ENCODE results near the gene ZSCAN12. TPM values are rescaled to one million over a fixed set of nuclear protein-coding genes. Genes with fewer than 3 reads are reported as not detected.
A peak's percentile ranks its signal among the peaks of the same experiment; 100 is the strongest.

ZSCAN12 gene
- polyA plus RNA-seq, 2 donors = 0.79 to 0.99 TPM

DNA sequence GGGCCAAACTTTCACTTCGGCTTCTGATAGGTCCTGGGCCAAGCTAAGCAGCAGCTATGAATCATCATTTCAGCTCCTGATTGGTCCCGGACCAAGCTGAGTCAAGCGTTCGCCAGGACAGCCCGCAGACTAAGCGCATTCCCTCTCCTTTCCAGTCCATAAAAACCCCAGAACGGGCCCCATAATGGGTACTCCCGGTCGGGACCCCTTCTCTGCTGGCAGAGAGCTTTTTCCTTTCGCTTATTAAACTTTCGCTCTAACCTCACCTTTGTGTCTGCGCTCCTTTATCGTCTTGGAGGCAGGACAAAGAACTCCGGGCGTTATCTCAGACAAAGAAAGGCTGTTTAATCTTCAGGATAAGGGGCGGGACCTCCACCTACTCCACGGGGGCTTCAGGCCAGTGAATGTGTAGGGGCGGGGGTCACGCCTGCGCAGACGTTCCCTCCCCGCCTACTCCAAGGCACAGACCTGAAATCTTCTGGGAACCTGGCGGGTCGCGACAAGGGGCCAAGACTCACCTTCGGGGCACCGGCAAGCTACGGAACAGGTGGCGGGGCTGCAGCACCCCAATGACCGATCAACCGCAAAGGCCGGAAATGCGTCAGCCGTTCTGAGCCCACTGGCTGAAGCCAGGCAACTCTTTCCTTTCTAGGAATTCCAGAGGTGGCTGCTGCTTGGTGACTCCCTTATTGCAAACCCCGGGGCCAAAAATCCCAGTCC is 63.8 kb downstream of the ZSCAN12 start, which contains the start of gene ZSCAN31:
Gene ZSCAN31, minus strand, starts transcription at position 585 of the 720 bp plus-strand sequence. CDS start 6,465 bp downstream, outside the sequence.
- no peaks in the 10 kb centered on the region for H3K27me3 ChIP-seq (ENCODE audit: control insufficient read depth in 1 of 2, insufficient read depth in 2 of 2, low read length in 2 of 2)
- WGBS, 2 donors = 0 to 1% methylated on average over 35 of the region's 35 CpGs
- no peaks in the 10 kb centered on the region for H3K36me3 ChIP-seq (ENCODE audit: control insufficient read depth in 2 of 2, insufficient read depth in 2 of 2, low read length in 1 of 2)
- peak within 1 kb of the TSS; percentile 98 to 99 for H3K27ac ChIP-seq (ENCODE audit: low read depth in 2 of 2, low read length in 1 of 2)
- no peaks in the 10 kb centered on the region for H3K9me3 ChIP-seq (ENCODE audit: control insufficient read depth in 2 of 2, insufficient read depth in 1 of 2, low read depth in 1 of 2, low read length in 1 of 2)
- peak within 1 kb of the TSS; percentile 76 for H3K4me3 ChIP-seq (ENCODE audit: low read depth in 1 of 2, low read length in 2 of 2)
- H3K4me1 ChIP-seq (ENCODE audit: control insufficient read depth in 2 of 2, insufficient read depth in 2 of 2, low read length in 1 of 2) = no peaks in the 10 kb centered on the region

DNA sequence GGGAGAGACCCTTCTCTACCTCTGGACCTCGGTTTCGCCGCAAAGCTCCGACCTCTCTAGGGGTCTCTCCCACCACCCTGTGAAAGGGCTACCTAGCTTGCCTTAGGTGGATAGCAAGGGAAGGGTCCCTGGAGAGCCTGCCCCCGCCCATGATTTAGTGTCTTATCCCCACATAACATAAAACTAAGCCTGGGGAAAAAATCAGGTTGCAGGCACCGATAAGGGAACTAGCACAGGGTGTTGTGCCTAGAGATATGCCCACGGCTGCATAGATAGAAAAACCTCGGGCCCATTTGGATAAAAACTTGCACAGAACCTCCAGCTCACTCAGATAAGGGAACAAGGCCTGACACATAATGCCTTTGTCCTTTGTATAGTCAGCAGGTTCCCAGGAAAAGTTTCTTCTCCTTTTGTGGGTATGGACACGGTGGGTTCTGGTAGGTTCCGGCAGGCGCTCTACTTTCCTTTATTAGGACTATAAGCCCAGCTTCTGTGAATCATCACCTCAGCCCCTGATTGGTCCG is 64.4 kb downstream of the ZSCAN12 start:
- Histone ChIP-seq H3K27ac (ENCODE audit: low read depth in 2 of 2, low read length in 1 of 2) (peak overlapping the region; percentile 98 to 99), H3K4me3 (ENCODE audit: low read depth in 1 of 2, low read length in 2 of 2) (peak overlapping the region; percentile 76), H3K36me3 (ENCODE audit: control insufficient read depth in 2 of 2, insufficient read depth in 2 of 2, low read length in 1 of 2) (no peaks in the 10 kb centered on the region), H3K9me3 (ENCODE audit: control insufficient read depth in 2 of 2, insufficient read depth in 1 of 2, low read depth in 1 of 2, low read length in 1 of 2) (no peaks in the 10 kb centered on the region), H3K27me3 (ENCODE audit: control insufficient read depth in 1 of 2, insufficient read depth in 2 of 2, low read length in 2 of 2) (no peaks in the 10 kb centered on the region), H3K4me1 (ENCODE audit: control insufficient read depth in 2 of 2, insufficient read depth in 2 of 2, low read length in 1 of 2) (no peaks in the 10 kb centered on the region)
- 32 to 33% methylated on average over 12 of the region's 12 CpGs for WGBS, 2 donors

DNA sequence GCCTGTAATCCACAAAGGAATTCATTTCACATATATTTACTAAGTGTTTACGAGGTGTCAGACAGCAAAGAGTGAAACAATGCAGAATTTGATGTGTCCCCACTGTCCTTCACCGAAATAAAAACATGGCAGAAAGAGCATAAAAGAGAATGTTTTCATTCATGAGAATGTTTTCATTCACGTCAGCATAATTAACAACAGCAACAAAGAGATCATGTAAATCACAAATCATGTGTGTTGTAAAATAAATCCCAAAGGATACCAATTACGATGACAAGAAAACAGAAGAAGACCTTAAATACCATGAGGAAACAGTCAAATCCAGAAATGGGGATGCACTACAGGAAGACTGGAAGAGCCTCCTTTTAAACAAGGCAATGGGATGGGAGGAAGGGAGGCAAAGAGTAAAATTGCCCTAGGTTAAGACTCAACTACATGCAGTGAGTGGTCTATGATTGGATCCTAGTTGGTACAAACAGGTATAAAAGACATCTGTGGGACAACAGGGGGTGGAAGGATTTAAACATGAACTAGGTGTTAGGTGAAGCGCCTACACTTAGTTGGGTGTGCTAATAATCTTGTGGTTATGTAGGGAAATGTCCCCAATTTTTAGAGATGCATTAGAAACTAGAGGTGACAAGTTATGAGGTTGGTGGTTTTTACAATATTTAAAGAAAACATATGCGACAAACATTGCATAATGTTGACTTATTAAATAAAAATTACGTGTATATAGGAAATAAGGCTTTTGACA is 65.1 kb downstream of the ZSCAN12 start:
- WGBS, 2 donors = 83 to 92% methylated on average over 7 of the region's 7 CpGs
- H3K4me1 ChIP-seq (ENCODE audit: control insufficient read depth in 2 of 2, insufficient read depth in 2 of 2, low read length in 1 of 2) = no peaks in the 10 kb centered on the region
- H3K9me3 ChIP-seq (ENCODE audit: control insufficient read depth in 2 of 2, insufficient read depth in 1 of 2, low read depth in 1 of 2, low read length in 1 of 2) = no peaks in the 10 kb centered on the region
- no peaks in the 10 kb centered on the region for H3K36me3 ChIP-seq (ENCODE audit: control insufficient read depth in 2 of 2, insufficient read depth in 2 of 2, low read length in 1 of 2)
- peak overlapping the region; percentile 98 to 99 for H3K27ac ChIP-seq (ENCODE audit: low read depth in 2 of 2, low read length in 1 of 2)
- no peaks in the 10 kb centered on the region for H3K27me3 ChIP-seq (ENCODE audit: control insufficient read depth in 1 of 2, insufficient read depth in 2 of 2, low read length in 2 of 2)
- no peak overlapping the region for H3K4me3 ChIP-seq (ENCODE audit: low read depth in 1 of 2, low read length in 2 of 2)

DNA sequence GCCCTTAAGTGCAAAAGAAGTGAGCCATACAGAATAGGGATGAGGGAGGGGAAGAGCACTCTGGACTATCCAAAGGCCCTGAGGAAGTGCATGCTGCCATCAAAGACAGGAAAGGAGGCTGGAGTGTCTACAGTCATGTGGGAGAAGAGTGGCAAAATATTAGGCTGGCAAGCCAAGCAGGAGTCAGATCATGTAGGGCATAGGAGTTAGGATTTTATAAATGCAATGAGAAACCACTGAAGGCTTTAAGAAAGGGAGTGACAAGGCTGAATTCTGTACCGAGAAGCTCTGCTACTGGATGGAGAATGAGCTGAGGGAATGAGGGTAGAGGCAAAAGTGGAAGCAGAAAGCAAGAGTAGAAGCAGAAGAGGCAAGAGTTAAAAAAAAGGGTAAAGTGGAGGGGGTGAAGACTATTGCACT is 65.9 kb downstream of the ZSCAN12 start:
- 88 to 100% methylated on average over 1 of the region's 1 CpG for WGBS, 2 donors
- Histone ChIP-seq H3K27me3 (ENCODE audit: control insufficient read depth in 1 of 2, insufficient read depth in 2 of 2, low read length in 2 of 2) (no peaks in the 10 kb centered on the region), H3K27ac (ENCODE audit: low read depth in 2 of 2, low read length in 1 of 2) (no peak overlapping the region), H3K9me3 (ENCODE audit: control insufficient read depth in 2 of 2, insufficient read depth in 1 of 2, low read depth in 1 of 2, low read length in 1 of 2) (peaks cover 0 to 3% of the 10 kb centered on the region in 2 donors), H3K36me3 (ENCODE audit: control insufficient read depth in 2 of 2, insufficient read depth in 2 of 2, low read length in 1 of 2) (no peaks in the 10 kb centered on the region), H3K4me1 (ENCODE audit: control insufficient read depth in 2 of 2, insufficient read depth in 2 of 2, low read length in 1 of 2) (no peaks in the 10 kb centered on the region), H3K4me3 (ENCODE audit: low read depth in 1 of 2, low read length in 2 of 2) (no peak overlapping the region)

DNA sequence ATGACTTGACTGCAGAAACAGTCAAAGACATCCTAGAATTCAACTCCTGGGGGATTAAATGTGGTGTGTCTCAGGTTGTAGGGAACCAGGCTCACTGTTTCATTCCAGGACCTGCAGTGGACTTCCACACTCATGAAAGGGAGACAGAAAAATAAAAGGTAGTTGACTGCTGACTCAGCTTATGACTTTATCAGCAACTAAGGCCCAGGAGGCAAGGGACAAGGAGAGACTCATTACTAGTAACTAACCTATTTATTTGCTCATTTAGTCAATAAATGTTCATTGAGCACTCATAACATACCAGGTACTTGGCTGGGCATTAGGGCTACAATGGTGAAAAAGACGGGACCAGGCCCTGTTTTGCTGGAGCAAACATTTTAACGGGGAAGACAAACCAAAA is 66.5 kb downstream of the ZSCAN12 start:
- Histone ChIP-seq H3K4me3 (ENCODE audit: low read depth in 1 of 2, low read length in 2 of 2) (no peak overlapping the region), H3K27me3 (ENCODE audit: control insufficient read depth in 1 of 2, insufficient read depth in 2 of 2, low read length in 2 of 2) (no peaks in the 10 kb centered on the region), H3K27ac (ENCODE audit: low read depth in 2 of 2, low read length in 1 of 2) (no peak overlapping the region), H3K9me3 (ENCODE audit: control insufficient read depth in 2 of 2, insufficient read depth in 1 of 2, low read depth in 1 of 2, low read length in 1 of 2) (peaks cover 0 to 3% of the 10 kb centered on the region in 2 donors), H3K36me3 (ENCODE audit: control insufficient read depth in 2 of 2, insufficient read depth in 2 of 2, low read length in 1 of 2) (no peaks in the 10 kb centered on the region), H3K4me1 (ENCODE audit: control insufficient read depth in 2 of 2, insufficient read depth in 2 of 2, low read length in 1 of 2) (no peaks in the 10 kb centered on the region)
- WGBS, 2 donors = 95 to 97% methylated on average over 2 of the region's 2 CpGs

DNA sequence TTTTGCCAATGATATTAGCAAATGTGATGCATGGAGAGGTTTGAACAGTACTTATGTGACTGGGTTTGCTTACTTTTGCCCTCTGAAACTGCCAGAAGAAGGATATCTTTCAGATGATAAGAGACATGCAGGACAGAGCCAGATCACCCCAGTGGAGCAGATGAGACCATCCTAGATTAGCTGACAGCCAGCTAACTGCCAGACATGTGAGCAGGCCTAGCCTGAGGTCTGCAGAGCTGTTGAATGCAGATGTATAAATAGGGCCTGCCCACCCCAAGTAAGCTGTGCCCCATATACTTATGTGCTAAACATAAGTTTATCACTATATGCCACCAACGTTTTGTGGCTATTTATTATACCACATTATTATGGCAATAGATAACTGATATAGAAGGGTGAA is 69.5 kb downstream of the ZSCAN12 start:
- H3K36me3 ChIP-seq (ENCODE audit: control insufficient read depth in 2 of 2, insufficient read depth in 2 of 2, low read length in 1 of 2) = peaks cover 7 to 17% of the 10 kb centered on the region in 2 donors
- WGBS, 2 donors = 60 to 74% methylated on average over 1 of the region's 1 CpG
- H3K4me3 ChIP-seq (ENCODE audit: low read depth in 1 of 2, low read length in 2 of 2) = no peak overlapping the region
- H3K27me3 ChIP-seq (ENCODE audit: control insufficient read depth in 1 of 2, insufficient read depth in 2 of 2, low read length in 2 of 2) = no peaks in the 10 kb centered on the region
- H3K9me3 ChIP-seq (ENCODE audit: control insufficient read depth in 2 of 2, insufficient read depth in 1 of 2, low read depth in 1 of 2, low read length in 1 of 2) = peaks cover 5 to 13% of the 10 kb centered on the region in 2 donors
- H3K27ac ChIP-seq (ENCODE audit: low read depth in 2 of 2, low read length in 1 of 2) = no peak overlapping the region
- no peaks in the 10 kb centered on the region for H3K4me1 ChIP-seq (ENCODE audit: control insufficient read depth in 2 of 2, insufficient read depth in 2 of 2, low read length in 1 of 2)

Other genes with a start within 250 kb of the ZSCAN12 start
- gene ZSCAN9, start 174.5 kb downstream of the ZSCAN12 start, polyA plus RNA-seq = 1 to 10 TPM; 4.4 to 5.5 TPM
- gene ZKSCAN4, start 147.5 kb downstream of the ZSCAN12 start, polyA plus RNA-seq = 1 to 10 TPM; 1.8 to 2.3 TPM
- gene NKAPL, start 140.4 kb downstream of the ZSCAN12 start, polyA plus RNA-seq = under 1 TPM; 0.53 to 0.85 TPM
- 1 to 10 TPM; 3.6 to 4.7 TPM for gene ZSCAN26, start 132.6 kb downstream of the ZSCAN12 start, polyA plus RNA-seq
- 1 to 10 TPM; 1.3 to 1.7 TPM for gene PGBD1, start 118.2 kb downstream of the ZSCAN12 start, polyA plus RNA-seq
- gene ZSCAN31, start 63.6 kb downstream of the ZSCAN12 start, polyA plus RNA-seq = 1 to 10 TPM; 5.5 to 9.2 TPM
- gene ZKSCAN3, start 49.8 kb downstream of the ZSCAN12 start, polyA plus RNA-seq = 1 to 10 TPM in 1 of 2 donors, under 1 TPM in 1; 0.84 to 1.3 TPM
- gene ZSCAN23, start 43.7 kb upstream of the ZSCAN12 start, polyA plus RNA-seq = under 1 TPM; 0.14 to 0.28 TPM
- gene GPX6, start 116.0 kb upstream of the ZSCAN12 start, polyA plus RNA-seq = not detected
- gene GPX5, start 126.1 kb upstream of the ZSCAN12 start, polyA plus RNA-seq = not detected

Data from esophagus (tissue), 2 donors.